Measurements from ENCODE around the gene STPG2.

STPG2 gene

GRCh38 chr4:98143001-98143899, at the start of gene STPG2:
TSS of gene STPG2 (minus strand) at chr4:98143476.
- peak; percentile 30 to 93 (median 84) for DNase-seq

- DNase-seq: no peak
These were observed 42.0 kb upstream of the STPG2 start for GRCh38 chr4:98185279-98185678.

GRCh38 chr4:98181809-98182208, 38.5 kb upstream of the STPG2 start:
- DNase-seq: no peak

- no peak for DNase-seq
These were observed 36.7 kb upstream of the STPG2 start for GRCh38 chr4:98179951-98180350.

GRCh38 chr4:98176531-98176930, 33.3 kb upstream of the STPG2 start:
- DNase-seq: no peak

GRCh38 chr4:98170035-98170434, 26.8 kb upstream of the STPG2 start:
- DNase-seq: no peak

GRCh38 chr4:98166731-98167041, 23.4 kb upstream of the STPG2 start:
- DNase-seq: no peak

GRCh38 chr4:98166025-98166730, 22.9 kb upstream of the STPG2 start:
- peak in 1 of 14 donors; percentile 6 for DNase-seq

GRCh38 chr4:98162696-98163095, 19.4 kb upstream of the STPG2 start:
- DNase-seq: no peak

GRCh38 chr4:98151145-98151924, 8.1 kb upstream of the STPG2 start:
- DNase-seq: no peak

GRCh38 chr4:98150092-98150761, 7.0 kb upstream of the STPG2 start:
- DNase-seq: no peak

- no peak for DNase-seq
These were observed 5.6 kb upstream of the STPG2 start for GRCh38 chr4:98148856-98149255.

GRCh38 chr4:98126141-98126540, 17.1 kb downstream of the STPG2 start:
- no peak for DNase-seq

GRCh38 chr4:98125585-98125984, 17.7 kb downstream of the STPG2 start:
- no peak for DNase-seq

- no peak for DNase-seq
These were observed 25.9 kb downstream of the STPG2 start for GRCh38 chr4:98117363-98117762.

- peak in 5 of 14 donors; percentile 1 to 24 (median 2) for DNase-seq
These were observed 30.3 kb downstream of the STPG2 start for GRCh38 chr4:98113012-98113411.

GRCh38 chr4:98110929-98111328, 32.3 kb downstream of the STPG2 start:
- no peak for DNase-seq

GRCh38 chr4:98110214-98110613, 33.1 kb downstream of the STPG2 start:
- no peak for DNase-seq

- no peak for DNase-seq
These were observed 40.6 kb downstream of the STPG2 start for GRCh38 chr4:98102660-98103059.

GRCh38 chr4:98101988-98102387, 41.3 kb downstream of the STPG2 start:
- DNase-seq: no peak

GRCh38 chr4:98098764-98099163, 44.5 kb downstream of the STPG2 start:
- DNase-seq: no peak

- DNase-seq: no peak
These were observed 49.2 kb downstream of the STPG2 start for GRCh38 chr4:98094118-98094517.

- no peak for DNase-seq
These were observed 49.6 kb downstream of the STPG2 start for GRCh38 chr4:98093662-98094061.
